Esophagus (tissue), 2 donors: ENCODE data around the gene USO1. TPM values are rescaled to one million over a fixed set of nuclear protein-coding genes. Genes with fewer than 3 reads are reported as not detected.
"Not testable (repeated sequence)": the region's sequence is repeated elsewhere in the genome, so short reads cannot be mapped to it uniquely, and the experiment has no call there.

ENCODE experiments used
- H3K27ac ChIP-seq, 2 donors: one replicate each; pipeline ENCODE4 v1.5.1; 2013; ENCODE audit warnings: low read depth in 2 of 2, mild to moderate bottlenecking in 2 of 2, inconsistent platforms in 1 of 2, low read length in 1 of 2, moderate library complexity in 1 of 2
- H3K27me3 ChIP-seq, 2 donors: one replicate each; pipeline ENCODE4 v1.6.1; 2013; ENCODE audit warnings: low read length in 2 of 2, control low read depth in 1 of 2, mild to moderate bottlenecking in 1 of 2; ENCODE audit not compliant: insufficient read depth in 2 of 2, control insufficient read depth in 1 of 2
- H3K36me3 ChIP-seq, 2 donors: one replicate each; pipeline ENCODE4 v1.6.1; 2013; ENCODE audit warnings: low read length in 1 of 2; ENCODE audit not compliant: control insufficient read depth in 2 of 2, insufficient read depth in 2 of 2
- H3K4me1 ChIP-seq, 2 donors: one replicate each; pipeline ENCODE4 v1.6.1; 2013; ENCODE audit warnings: low read length in 1 of 2; ENCODE audit not compliant: control insufficient read depth in 2 of 2, insufficient read depth in 2 of 2
- H3K4me3 ChIP-seq, 2 donors: one replicate each; pipeline ENCODE4 v1.5.1; 2013; ENCODE audit warnings: low read length in 2 of 2, mild to moderate bottlenecking in 2 of 2, low read depth in 1 of 2, moderate library complexity in 1 of 2
- H3K9me3 ChIP-seq, 2 donors: one replicate each; pipeline ENCODE4 v1.6.1; 2013; ENCODE audit warnings: mild to moderate bottlenecking in 2 of 2, low read depth in 1 of 2, low read length in 1 of 2, moderate library complexity in 1 of 2; ENCODE audit not compliant: control insufficient read depth in 2 of 2, insufficient read depth in 1 of 2
- WGBS, 2 donors: extraction: QIAGEN DNeasy Blood & Tissue Kit; methylation state at CpG; one replicate each; pipeline ENCODE4 v1.1.7; 2013; 5-methylcytosine and 5-hydroxymethylcytosine counted together
- polyA plus RNA-seq, 2 donors: library from polyadenylated mRNA; stranded (reverse); fragments of 200-250 nt; gene quantifications; one replicate each; pipeline ENCODE4 v1.2.3, GENCODE V29; 2013
- donor health status: healthy with polysubstance abuse.
- donor health status: Bipolar disorder and iron deficiency.

Gene USO1
- polyA plus RNA-seq, 2 donors: 33.0 to 33.6 TPM

GRCh38 chr4:75843596-75843995 lies 119.2 kb downstream of the USO1 start:
- Histone ChIP-seq H3K27ac (no peak overlapping the region), H3K36me3 (no peaks in the 10 kb centered on the region), H3K4me3 (no peak overlapping the region), H3K4me1 (no peaks in the 10 kb centered on the region), H3K9me3 (no peaks in the 10 kb centered on the region), H3K27me3 (no peaks in the 10 kb centered on the region)
- WGBS, 2 donors: 92 to 98% methylated on average over 4 of the region's 4 CpGs

GRCh38 chr4:75844151-75844662 lies 119.8 kb downstream of the USO1 start:
- no peaks in the 10 kb centered on the region for H3K4me1 ChIP-seq
- H3K27ac ChIP-seq: no peak overlapping the region
- no peaks in the 10 kb centered on the region for H3K36me3 ChIP-seq
- no peak overlapping the region for H3K4me3 ChIP-seq
- H3K27me3 ChIP-seq: no peaks in the 10 kb centered on the region
- no peaks in the 10 kb centered on the region for H3K9me3 ChIP-seq
- 94 to 98% methylated on average over 3 of the region's 3 CpGs for WGBS, 2 donors

- Histone ChIP-seq H3K4me3 (no peak overlapping the region), H3K27me3 (no peaks in the 10 kb centered on the region), H3K36me3 (no peaks in the 10 kb centered on the region), H3K9me3 (no peaks in the 10 kb centered on the region), H3K27ac (no peak overlapping the region), H3K4me1 (no peaks in the 10 kb centered on the region)
- WGBS, 2 donors: 78 to 80% methylated on average over 2 of the region's 2 CpGs
Observed at GRCh38 chr4:75845992-75846391, 121.6 kb downstream of the USO1 start.

GRCh38 chr4:75848171-75848760 lies 123.9 kb downstream of the USO1 start:
- not testable (repeated sequence) for H3K4me1 ChIP-seq, H3K4me3 ChIP-seq, H3K27me3 ChIP-seq, H3K9me3 ChIP-seq, H3K36me3 ChIP-seq, H3K27ac ChIP-seq
- WGBS, 2 donors: 23 to 24% methylated on average over 14 of the region's 14 CpGs

GRCh38 chr4:75848891-75849290 lies 124.5 kb downstream of the USO1 start:
- Histone ChIP-seq H3K9me3 (no peaks in the 10 kb centered on the region), H3K27ac (no peak overlapping the region), H3K4me1 (no peaks in the 10 kb centered on the region), H3K36me3 (no peaks in the 10 kb centered on the region), H3K27me3 (no peaks in the 10 kb centered on the region), H3K4me3 (no peak overlapping the region)
- 76 to 78% methylated on average over 4 of the region's 4 CpGs for WGBS, 2 donors

- Histone ChIP-seq H3K4me3 (no peak overlapping the region), H3K36me3 (no peaks in the 10 kb centered on the region), H3K27me3 (no peaks in the 10 kb centered on the region), H3K9me3 (no peaks in the 10 kb centered on the region), H3K27ac (no peak overlapping the region), H3K4me1 (no peaks in the 10 kb centered on the region)
- 73 to 74% methylated on average over 6 of the region's 6 CpGs for WGBS, 2 donors
Observed at GRCh38 chr4:75849461-75849860, 125.1 kb downstream of the USO1 start.

GRCh38 chr4:75858721-75859120 lies 134.3 kb downstream of the USO1 start:
- WGBS, 2 donors: 42 to 92% methylated on average over 1 of the region's 1 CpG
- no peaks in the 10 kb centered on the region for H3K27me3 ChIP-seq
- H3K27ac ChIP-seq: no peak overlapping the region
- no peaks in the 10 kb centered on the region for H3K9me3 ChIP-seq
- no peaks in the 10 kb centered on the region for H3K4me1 ChIP-seq
- no peaks in the 10 kb centered on the region for H3K36me3 ChIP-seq
- H3K4me3 ChIP-seq: no peak overlapping the region

GRCh38 chr4:75860606-75861005 lies 136.2 kb downstream of the USO1 start:
- WGBS, 2 donors: 69 to 85% methylated on average over 5 of the region's 5 CpGs
- H3K4me3 ChIP-seq: no peak overlapping the region
- no peaks in the 10 kb centered on the region for H3K9me3 ChIP-seq
- no peaks in the 10 kb centered on the region for H3K36me3 ChIP-seq
- no peaks in the 10 kb centered on the region for H3K27me3 ChIP-seq
- H3K27ac ChIP-seq: no peak overlapping the region
- H3K4me1 ChIP-seq: no peaks in the 10 kb centered on the region

Other genes with a start within 250 kb of the USO1 start
- 10 to 100 TPM in 1 of 2 donors, 1 to 10 TPM in 1; 8.5 to 13.0 TPM for gene RCHY1, start 210.2 kb upstream of the USO1 start, polyA plus RNA-seq
- gene THAP6, start 210.1 kb upstream of the USO1 start, polyA plus RNA-seq: 1 to 10 TPM; 3.2 to 3.6 TPM
- not detected for gene ODAPH, start 168.5 kb upstream of the USO1 start, polyA plus RNA-seq
- under 1 TPM; 0.10 to 0.32 TPM for gene CDKL2, start 94.0 kb upstream of the USO1 start, polyA plus RNA-seq
- 10 to 100 TPM in 1 of 2 donors, 1 to 10 TPM in 1; 8.4 to 28.2 TPM for gene G3BP2, start 51.2 kb upstream of the USO1 start, polyA plus RNA-seq
- gene PPEF2, start 177.9 kb downstream of the USO1 start, polyA plus RNA-seq: not detected
- 10 to 100 TPM; 10.4 to 37.3 TPM for gene NAAA, start 216.4 kb downstream of the USO1 start, polyA plus RNA-seq